A673 (cell line): ENCODE results near the gene ADAMTS9. TPM values are rescaled to one million over a fixed set of nuclear protein-coding genes. Genes with fewer than 3 reads are reported as not detected.

Experiments used
- BruUV-seq: library from RNA; stranded (reverse); fragments of 400-500 nt; replicated peaks from 2 replicates; lab custom pipeline; 2021; lab: Mats Ljungman, UMichigan
- CTCF ChIA-PET: fragments of 300-600 bp; sonication (Branson Sonifier 250); formaldehyde crosslinking; loops from one replicate; lab custom pipeline; 2022; ENCODE audit warnings: antibody characterized with exemption; lab: Charles Lee
- POLR2A ChIA-PET: fragments of 300-600 bp; sonication (Branson Sonifier 250); formaldehyde crosslinking; loops from one replicate; lab custom pipeline; 2022; ENCODE audit warnings: antibody characterized with exemption; ENCODE audit not compliant: low non-redundant PET; lab: Charles Lee
- DNase-seq: peaks from one replicate; pipeline ENCODE4 v3.0.0-alpha.2; 2015; ENCODE audit warnings: low spot score
- H3K27ac ChIP-seq: fragments of 200-600 bp; sonication (generic); 2 replicates; pipeline ENCODE4 v1.5.1; 2016; ENCODE audit warnings: mixed run types, low read depth, mild to moderate bottlenecking, mixed read lengths, antibody characterized with exemption, low read length; ENCODE audit not compliant: poor library complexity, severe bottlenecking
- H3K27me3 ChIP-seq: fragments of 200-600 bp; sonication (generic); replicated peaks from 2 replicates; pipeline ENCODE4 v1.6.1; 2017; ENCODE audit warnings: mixed run types, low read depth, mild to moderate bottlenecking, mixed read lengths, antibody characterized with exemption, low read length; ENCODE audit not compliant: insufficient read depth, poor library complexity
- H3K36me3 ChIP-seq: fragments of 200-600 bp; sonication (generic); 2 replicates; pipeline ENCODE4 v1.6.1; 2016; ENCODE audit warnings: mixed run types, mild to moderate bottlenecking, mixed read lengths, antibody characterized with exemption, low read length; ENCODE audit not compliant: insufficient read depth, poor library complexity, severe bottlenecking
- H3K4me1 ChIP-seq: fragments of 200-600 bp; sonication (generic); 2 replicates; pipeline ENCODE4 v1.6.1; 2017; ENCODE audit warnings: mixed run types, mild to moderate bottlenecking, mixed read lengths, antibody characterized with exemption, low read length; ENCODE audit not compliant: insufficient read depth, poor library complexity, severe bottlenecking
- H3K4me3 ChIP-seq: fragments of 200-600 bp; sonication (generic); 2 replicates; pipeline ENCODE4 v1.5.1; 2016; ENCODE audit warnings: low read depth, mixed run types, mild to moderate bottlenecking, mixed read lengths, low read length; ENCODE audit not compliant: poor library complexity, severe bottlenecking
- H3K9me3 ChIP-seq: fragments of 200-600 bp; sonication (generic); 2 replicates; pipeline ENCODE4 v1.6.1; 2016; ENCODE audit warnings: mixed run types, low read depth, mild to moderate bottlenecking, mixed read lengths, antibody characterized with exemption, low read length; ENCODE audit not compliant: poor library complexity, severe bottlenecking
- EZH2 ChIP-seq: fragments of 200-600 bp; sonication (generic); IDR thresholded peaks from 2 replicates; pipeline ENCODE4 v1.6.1; 2017; ENCODE audit warnings: borderline replicate concordance, low read depth, mild to moderate bottlenecking, mixed read lengths, antibody characterized with exemption, low read length; ENCODE audit not compliant: poor library complexity, severe bottlenecking
- intact Hi-C: fragments of 100-400 bp; cut with micrococcal nuclease; formaldehyde crosslinking; loops from one replicate; pipeline ENCODE4 v1.10.0; 2022; ENCODE audit not compliant: unreplicated experiment
- total RNA-seq: library from RNA; stranded (reverse); gene quantifications from 2 replicates; pipeline ENCODE4 v1.2.3, GENCODE V29; 2021
- TF ChIP-seq, protein P1 (sequence below): fragments of 300-800, 200-600 bp; sonication (generic); conservative IDR thresholded peaks from 2 replicates; pipeline ENCODE4 v1.5.1; 2017; ENCODE audit warnings: low read depth, mild to moderate bottlenecking, antibody characterized with exemption, low read length, moderate library complexity, mixed read lengths

Gene ADAMTS9
- total RNA-seq, 1 experiment from 2014 or later: 0.26 TPM

DNA sequence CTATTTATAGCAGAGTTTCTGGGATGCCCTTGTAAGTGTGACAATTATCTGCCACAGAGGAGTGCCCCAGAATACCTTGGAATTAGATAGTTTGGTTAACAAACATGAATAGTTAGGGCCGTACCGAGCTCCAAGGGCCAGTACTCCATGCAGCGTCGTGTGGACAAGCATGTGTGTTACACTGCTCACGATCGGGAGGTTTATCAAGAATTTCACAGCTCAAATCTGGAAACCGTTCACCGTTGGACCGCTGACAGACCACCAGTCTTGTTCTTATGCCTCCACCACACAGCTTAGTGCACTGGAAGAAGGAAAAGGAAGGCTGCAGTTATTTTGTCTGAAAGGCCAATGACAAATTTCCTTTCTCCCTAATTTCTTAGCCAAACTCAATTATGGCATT is 93.7 kb downstream of the ADAMTS9 start:
- H3K4me1 ChIP-seq: no peaks in the 10 kb centered on the region
- no peak overlapping the region for H3K27ac ChIP-seq
- CTCF ChIA-PET: no interaction called here
- H3K36me3 ChIP-seq: no peaks in the 10 kb centered on the region
- H3K27me3 ChIP-seq: no peaks in the 10 kb centered on the region
- BruUV-seq: no TSS peak
- no peak for TF ChIP-seq EZH2
- TF ChIP-seq, protein P1, sequence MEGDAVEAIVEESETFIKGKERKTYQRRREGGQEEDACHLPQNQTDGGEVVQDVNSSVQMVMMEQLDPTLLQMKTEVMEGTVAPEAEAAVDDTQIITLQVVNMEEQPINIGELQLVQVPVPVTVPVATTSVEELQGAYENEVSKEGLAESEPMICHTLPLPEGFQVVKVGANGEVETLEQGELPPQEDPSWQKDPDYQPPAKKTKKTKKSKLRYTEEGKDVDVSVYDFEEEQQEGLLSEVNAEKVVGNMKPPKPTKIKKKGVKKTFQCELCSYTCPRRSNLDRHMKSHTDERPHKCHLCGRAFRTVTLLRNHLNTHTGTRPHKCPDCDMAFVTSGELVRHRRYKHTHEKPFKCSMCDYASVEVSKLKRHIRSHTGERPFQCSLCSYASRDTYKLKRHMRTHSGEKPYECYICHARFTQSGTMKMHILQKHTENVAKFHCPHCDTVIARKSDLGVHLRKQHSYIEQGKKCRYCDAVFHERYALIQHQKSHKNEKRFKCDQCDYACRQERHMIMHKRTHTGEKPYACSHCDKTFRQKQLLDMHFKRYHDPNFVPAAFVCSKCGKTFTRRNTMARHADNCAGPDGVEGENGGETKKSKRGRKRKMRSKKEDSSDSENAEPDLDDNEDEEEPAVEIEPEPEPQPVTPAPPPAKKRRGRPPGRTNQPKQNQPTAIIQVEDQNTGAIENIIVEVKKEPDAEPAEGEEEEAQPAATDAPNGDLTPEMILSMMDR: no peak
- intact Hi-C loops: no loop called here
- H3K9me3 ChIP-seq: no peaks in the 10 kb centered on the region
- no peak for DNase-seq
- no peak overlapping the region for H3K4me3 ChIP-seq
- POLR2A ChIA-PET: no interaction called here

DNA sequence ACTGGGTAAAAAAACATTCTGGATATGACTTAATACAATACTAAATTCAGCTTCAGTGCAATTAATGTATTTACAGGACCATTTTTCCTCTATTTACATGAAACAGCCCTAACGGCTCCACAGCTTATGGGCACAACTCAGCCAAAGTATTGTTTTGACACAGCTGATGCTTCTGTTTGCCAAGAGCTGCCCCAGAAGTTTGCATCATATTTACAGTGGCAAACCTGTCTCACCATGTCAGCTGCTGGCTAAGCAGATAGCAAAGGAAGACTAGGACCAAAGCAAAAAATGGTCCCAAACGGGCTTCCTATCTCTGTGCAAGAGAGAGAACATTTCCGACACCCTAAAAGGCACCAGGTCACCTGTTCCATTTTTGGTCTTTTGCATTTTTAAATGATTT is 94.5 kb downstream of the ADAMTS9 start:
- TF ChIP-seq, protein P1: no peak
- no peak for TF ChIP-seq EZH2
- Histone ChIP-seq H3K9me3 (no peaks in the 10 kb centered on the region), H3K27ac (no peak overlapping the region), H3K36me3 (no peaks in the 10 kb centered on the region), H3K4me3 (no peak overlapping the region), H3K27me3 (no peaks in the 10 kb centered on the region), H3K4me1 (no peaks in the 10 kb centered on the region)
- CTCF ChIA-PET: no interaction called here
- BruUV-seq: no TSS peak
- no peak for DNase-seq
- POLR2A ChIA-PET: no interaction called here
- intact Hi-C loops: no loop called here

- TF ChIP-seq, protein P1: no peak
- TF ChIP-seq EZH2: no peak
- no peak overlapping the region for H3K4me3 ChIP-seq
- DNase-seq: no peak
- no peaks in the 10 kb centered on the region for H3K4me1 ChIP-seq
- no peaks in the 10 kb centered on the region for H3K27me3 ChIP-seq
- BruUV-seq: no TSS peak
- intact Hi-C loops: no loop called here
- H3K36me3 ChIP-seq: no peaks in the 10 kb centered on the region
- POLR2A ChIA-PET: no interaction called here
- H3K9me3 ChIP-seq: no peaks in the 10 kb centered on the region
- H3K27ac ChIP-seq: no peak overlapping the region
- CTCF ChIA-PET: no interaction called here
These were observed 96.2 kb downstream of the ADAMTS9 start for GRCh38 chr3:64591615-64592014.
